ENCODE data around the gene KCNK16. TPM values are rescaled to one million over a fixed set of nuclear protein-coding genes. Genes with fewer than 3 reads are reported as not detected.
"Not testable (repeated sequence)": the region's sequence is repeated elsewhere in the genome, so short reads cannot be mapped to it uniquely, and the experiment has no call there.

KCNK16 gene
- total RNA-seq, 2 donors from 2014 or later, result not detected

DNA sequence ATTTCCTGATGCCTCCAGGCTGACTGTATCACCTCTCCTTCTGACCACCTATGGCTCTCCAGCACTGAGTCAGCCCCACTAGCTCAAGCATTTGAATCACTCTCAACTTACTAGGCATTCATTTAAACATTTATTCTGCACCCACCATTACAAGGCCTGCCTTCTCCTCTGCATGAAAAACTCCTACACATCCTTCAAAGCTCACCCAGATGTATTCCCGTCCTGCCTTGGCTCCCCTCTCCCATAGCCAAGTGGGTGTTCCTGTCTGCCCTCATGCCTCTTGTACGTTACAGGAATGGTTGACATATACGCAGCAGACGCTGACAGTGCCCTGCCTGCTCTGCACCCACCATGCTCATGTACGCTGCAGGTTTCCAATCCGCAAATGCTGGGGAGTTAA, 29.9 kb downstream of the KCNK16 start:
- H3K27me3 ChIP-seq, result no peaks in the 10 kb centered on the region
- H3K4me1 ChIP-seq, result peaks cover 0 to 23% of the 10 kb centered on the region in 2 donors
- no peak for DNase-seq (ENCODE audit: low spot score)
- no peak overlapping the region for H3K27ac ChIP-seq
- H3K9me3 ChIP-seq, result no peaks in the 10 kb centered on the region
- H3K4me3 ChIP-seq, result no peak overlapping the region
- TF ChIP-seq, protein P1, sequence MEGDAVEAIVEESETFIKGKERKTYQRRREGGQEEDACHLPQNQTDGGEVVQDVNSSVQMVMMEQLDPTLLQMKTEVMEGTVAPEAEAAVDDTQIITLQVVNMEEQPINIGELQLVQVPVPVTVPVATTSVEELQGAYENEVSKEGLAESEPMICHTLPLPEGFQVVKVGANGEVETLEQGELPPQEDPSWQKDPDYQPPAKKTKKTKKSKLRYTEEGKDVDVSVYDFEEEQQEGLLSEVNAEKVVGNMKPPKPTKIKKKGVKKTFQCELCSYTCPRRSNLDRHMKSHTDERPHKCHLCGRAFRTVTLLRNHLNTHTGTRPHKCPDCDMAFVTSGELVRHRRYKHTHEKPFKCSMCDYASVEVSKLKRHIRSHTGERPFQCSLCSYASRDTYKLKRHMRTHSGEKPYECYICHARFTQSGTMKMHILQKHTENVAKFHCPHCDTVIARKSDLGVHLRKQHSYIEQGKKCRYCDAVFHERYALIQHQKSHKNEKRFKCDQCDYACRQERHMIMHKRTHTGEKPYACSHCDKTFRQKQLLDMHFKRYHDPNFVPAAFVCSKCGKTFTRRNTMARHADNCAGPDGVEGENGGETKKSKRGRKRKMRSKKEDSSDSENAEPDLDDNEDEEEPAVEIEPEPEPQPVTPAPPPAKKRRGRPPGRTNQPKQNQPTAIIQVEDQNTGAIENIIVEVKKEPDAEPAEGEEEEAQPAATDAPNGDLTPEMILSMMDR (IDR thresholded peaks at IDR 0.05), result no peak
- H3K36me3 ChIP-seq, result no peaks in the 10 kb centered on the region

DNA sequence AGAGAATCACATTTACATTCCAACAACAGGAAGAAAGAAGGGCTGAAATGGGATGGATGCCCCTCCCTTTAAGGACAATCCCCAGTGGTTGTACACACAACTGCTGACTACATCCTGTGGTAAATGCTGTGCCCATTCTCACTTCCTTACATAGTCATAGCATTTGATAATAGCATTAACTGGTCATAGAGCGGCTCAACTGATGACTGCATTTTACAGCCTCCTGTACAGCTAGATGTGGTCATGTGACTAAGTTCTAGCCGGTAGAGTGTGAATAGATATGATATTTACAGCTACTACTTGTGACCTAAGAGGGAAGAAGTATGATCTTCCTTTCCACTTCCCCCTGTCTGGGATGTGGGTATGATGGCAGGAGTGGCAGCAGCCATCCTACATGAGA, 33.0 kb downstream of the KCNK16 start:
- H3K27me3 ChIP-seq, result no peaks in the 10 kb centered on the region
- H3K4me3 ChIP-seq, result no peak overlapping the region
- H3K4me1 ChIP-seq, result no peaks in the 10 kb centered on the region
- no peak overlapping the region for H3K27ac ChIP-seq
- no peaks in the 10 kb centered on the region for H3K36me3 ChIP-seq
- TF ChIP-seq, protein P1 (IDR thresholded peaks at IDR 0.05), result no peak
- H3K9me3 ChIP-seq, result no peaks in the 10 kb centered on the region
- DNase-seq (ENCODE audit: low spot score), result no peak

DNA sequence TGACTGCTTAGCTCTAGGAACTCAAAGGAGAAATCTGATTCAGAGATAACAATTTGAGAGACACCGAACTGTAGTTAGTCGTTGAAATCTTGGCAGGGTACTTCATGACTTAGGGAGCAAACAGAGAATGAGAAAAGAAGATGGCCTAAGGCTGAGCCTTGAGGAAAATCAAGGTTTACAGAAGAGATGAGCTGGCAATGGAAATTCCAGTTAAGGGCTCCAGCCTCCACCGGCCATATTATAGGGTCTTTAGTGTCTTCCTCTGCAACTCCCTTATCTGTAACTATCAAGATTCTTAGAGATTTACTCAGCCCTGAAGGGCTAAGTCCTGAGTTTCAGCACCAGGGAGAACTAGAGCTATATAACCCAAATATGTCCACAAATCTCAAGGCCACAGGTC, 34.9 kb downstream of the KCNK16 start:
- TF ChIP-seq, protein P1 (IDR thresholded peaks at IDR 0.05), result no peak
- Histone ChIP-seq H3K9me3 (no peaks in the 10 kb centered on the region), H3K27ac (no peak overlapping the region), H3K4me3 (no peak overlapping the region), H3K36me3 (no peaks in the 10 kb centered on the region), H3K27me3 (no peaks in the 10 kb centered on the region), H3K4me1 (no peaks in the 10 kb centered on the region)
- no peak for DNase-seq (ENCODE audit: low spot score)

DNA sequence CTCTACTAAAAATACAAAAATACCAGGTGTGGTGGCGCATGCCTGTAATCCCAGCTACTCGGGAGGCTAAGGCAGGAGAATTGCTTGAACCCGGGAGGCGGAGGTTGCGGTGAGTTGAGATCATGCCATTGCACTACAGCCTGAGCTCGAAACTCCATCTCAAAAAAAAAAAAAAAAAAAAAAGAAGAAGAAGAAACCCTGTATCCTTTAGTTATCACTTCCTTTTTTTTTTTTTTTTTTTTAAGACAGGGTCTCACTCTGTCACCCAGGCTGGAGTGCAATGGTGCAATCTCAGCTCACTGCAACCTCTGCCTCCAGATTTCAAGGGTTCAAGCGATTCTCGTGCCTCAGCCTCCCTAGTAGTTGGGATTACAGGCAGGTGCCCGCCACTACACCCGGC, 35.9 kb downstream of the KCNK16 start:
- not testable (repeated sequence) for H3K27me3 ChIP-seq; H3K4me1 ChIP-seq; H3K9me3 ChIP-seq; DNase-seq (ENCODE audit: low spot score); H3K4me3 ChIP-seq; H3K36me3 ChIP-seq; H3K27ac ChIP-seq

DNA sequence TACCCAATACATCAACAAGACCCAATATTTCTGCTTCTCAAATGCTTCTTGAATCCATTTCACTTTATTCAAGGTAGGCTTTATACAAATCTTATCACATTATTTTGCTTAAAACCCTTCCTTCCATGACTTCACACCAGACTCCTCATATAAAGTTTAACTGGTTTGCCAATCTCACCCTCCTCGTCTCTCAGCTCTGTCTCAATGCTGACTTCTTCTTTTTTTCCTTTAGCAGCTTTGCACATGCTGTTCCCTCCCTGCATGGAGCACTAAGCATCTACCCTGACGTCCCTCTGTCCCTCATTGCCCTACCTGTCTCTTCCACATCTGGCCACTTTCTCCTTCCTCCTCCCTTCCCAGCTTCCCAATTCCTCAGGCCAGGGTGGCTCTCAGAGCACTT, 39.7 kb downstream of the KCNK16 start:
- TF ChIP-seq, protein P1 (IDR thresholded peaks at IDR 0.05), result no peak
- no peaks in the 10 kb centered on the region for H3K36me3 ChIP-seq
- DNase-seq (ENCODE audit: low spot score), result no peak

DNA sequence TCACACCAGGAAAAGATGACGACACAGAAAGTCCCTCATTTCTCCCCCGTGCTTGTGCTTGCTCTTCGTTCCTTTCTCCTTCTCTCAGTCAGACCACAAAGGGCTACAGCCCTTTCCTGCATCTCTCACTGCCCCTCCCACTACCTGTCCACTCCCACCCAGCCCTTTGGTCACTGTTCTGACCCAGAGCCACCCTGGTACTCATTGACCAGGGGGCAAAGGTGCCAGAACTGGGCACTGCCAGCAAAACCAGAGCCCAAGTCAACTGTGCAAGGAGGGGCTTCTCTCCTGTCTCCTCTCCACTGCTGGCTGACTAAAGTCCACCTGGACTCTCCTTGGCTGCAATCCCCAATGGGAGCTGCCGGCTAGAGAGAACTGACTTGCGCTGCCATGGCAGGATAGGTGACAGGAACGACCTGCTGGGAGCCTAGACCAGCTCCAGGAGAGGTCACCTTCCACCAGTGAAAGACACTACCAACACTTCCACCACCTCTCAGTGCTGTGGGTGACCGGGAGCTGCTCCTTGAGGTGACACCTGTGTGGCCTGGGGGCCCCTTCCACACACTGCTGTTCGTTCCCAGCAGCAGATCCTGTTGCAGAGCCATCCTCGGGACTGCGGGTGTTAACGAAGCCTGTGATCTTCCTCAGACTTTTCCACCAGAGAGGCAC, 41.1 kb downstream of the KCNK16 start:
- Histone ChIP-seq H3K27ac (no peak overlapping the region), H3K9me3 (no peaks in the 10 kb centered on the region), H3K4me3 (no peak overlapping the region), H3K36me3 (no peaks in the 10 kb centered on the region), H3K27me3 (no peaks in the 10 kb centered on the region), H3K4me1 (no peaks in the 10 kb centered on the region)
- TF ChIP-seq, protein P1 (IDR thresholded peaks at IDR 0.05), result no peak
- DNase-seq (ENCODE audit: low spot score), result no peak

More for the DNA sequence above, 39.7 kb downstream of the KCNK16 start:
- Histone ChIP-seq H3K4me1 (no peaks in the 10 kb centered on the region), H3K27me3 (no peaks in the 10 kb centered on the region), H3K27ac (no peak overlapping the region), H3K9me3 (no peaks in the 10 kb centered on the region), H3K4me3 (no peak overlapping the region)
